ENCODE data around the gene NFIC.
A peak's percentile ranks its signal among the peaks of the same experiment; 100 is the strongest.

Gene NFIC

GRCh38 chr19:3378352-3379150 is 12.2 kb downstream of the NFIC start:
- DNase-seq (ENCODE audit: low read depth, low spot score) = no peak
- H3K36me3 ChIP-seq (ENCODE audit: insufficient read depth, insufficient read length, low read length) = peaks cover 8% of the 10 kb centered on the region
- no peak overlapping the region for H3K4me3 ChIP-seq (ENCODE audit: insufficient read length, low read depth)
- no peaks in the 10 kb centered on the region for H3K9me3 ChIP-seq (ENCODE audit: insufficient read depth, low read length)
- no peak overlapping the region for H3K9ac ChIP-seq (ENCODE audit: insufficient read length, low read depth)
- TF ChIP-seq YY1 (IDR thresholded peaks at IDR 0.05; ENCODE audit: insufficient read depth, insufficient read length) = no peak
- TF ChIP-seq ZNF274 (IDR thresholded peaks at IDR 0.05; ENCODE audit: low read depth, low read length) = no peak
- TF ChIP-seq SUZ12 (IDR thresholded peaks at IDR 0.05; ENCODE audit: extremely low read depth, insufficient read depth, insufficient read length) = no peak
- H3K4me1 ChIP-seq (ENCODE audit: insufficient read depth, insufficient read length) = peaks cover 9% of the 10 kb centered on the region
- H3K27me3 ChIP-seq (ENCODE audit: insufficient read depth, insufficient read length) = peaks cover 4% of the 10 kb centered on the region

DNA sequence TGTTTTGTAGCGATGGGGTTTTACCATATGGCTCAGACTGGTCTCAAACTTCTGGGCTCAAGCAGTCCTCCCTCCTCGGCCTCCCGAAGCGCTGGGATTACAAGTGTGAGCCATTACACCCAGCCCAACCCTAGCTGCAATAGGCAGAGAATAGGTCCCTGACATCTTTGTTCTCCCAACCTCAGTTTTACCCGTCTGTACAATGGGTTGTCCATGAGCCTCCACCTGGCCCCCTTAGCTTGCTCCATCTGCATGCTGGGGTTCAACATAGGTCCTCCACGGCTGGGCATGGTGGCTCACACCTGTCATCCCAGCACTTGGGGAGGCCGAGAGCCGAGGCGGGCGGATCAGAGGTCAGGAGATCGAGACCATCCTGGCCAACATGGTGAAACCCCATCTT is 14.4 kb downstream of the NFIC start:
- H3K4me3 ChIP-seq (ENCODE audit: insufficient read length, low read depth) = no peak overlapping the region
- H3K27me3 ChIP-seq (ENCODE audit: insufficient read depth, insufficient read length) = peaks cover 6% of the 10 kb centered on the region

GRCh38 chr19:3381701-3382372 is 15.5 kb downstream of the NFIC start:
- H3K9me3 ChIP-seq (ENCODE audit: insufficient read depth, low read length) = no peaks in the 10 kb centered on the region

More for the DNA sequence above, 14.4 kb downstream of the NFIC start:
- no peak for DNase-seq (ENCODE audit: low read depth, low spot score)
- TF ChIP-seq ZNF274 (IDR thresholded peaks at IDR 0.05; ENCODE audit: low read depth, low read length) = no peak
- TF ChIP-seq YY1 (IDR thresholded peaks at IDR 0.05; ENCODE audit: insufficient read depth, insufficient read length) = no peak
- no peak for TF ChIP-seq SUZ12 (IDR thresholded peaks at IDR 0.05; ENCODE audit: extremely low read depth, insufficient read depth, insufficient read length)
- no peaks in the 10 kb centered on the region for H3K9me3 ChIP-seq (ENCODE audit: insufficient read depth, low read length)
- peaks cover 15% of the 10 kb centered on the region for H3K4me1 ChIP-seq (ENCODE audit: insufficient read depth, insufficient read length)
- peaks cover 8% of the 10 kb centered on the region for H3K36me3 ChIP-seq (ENCODE audit: insufficient read depth, insufficient read length, low read length)
- H3K9ac ChIP-seq (ENCODE audit: insufficient read length, low read depth) = no peak overlapping the region

DNA sequence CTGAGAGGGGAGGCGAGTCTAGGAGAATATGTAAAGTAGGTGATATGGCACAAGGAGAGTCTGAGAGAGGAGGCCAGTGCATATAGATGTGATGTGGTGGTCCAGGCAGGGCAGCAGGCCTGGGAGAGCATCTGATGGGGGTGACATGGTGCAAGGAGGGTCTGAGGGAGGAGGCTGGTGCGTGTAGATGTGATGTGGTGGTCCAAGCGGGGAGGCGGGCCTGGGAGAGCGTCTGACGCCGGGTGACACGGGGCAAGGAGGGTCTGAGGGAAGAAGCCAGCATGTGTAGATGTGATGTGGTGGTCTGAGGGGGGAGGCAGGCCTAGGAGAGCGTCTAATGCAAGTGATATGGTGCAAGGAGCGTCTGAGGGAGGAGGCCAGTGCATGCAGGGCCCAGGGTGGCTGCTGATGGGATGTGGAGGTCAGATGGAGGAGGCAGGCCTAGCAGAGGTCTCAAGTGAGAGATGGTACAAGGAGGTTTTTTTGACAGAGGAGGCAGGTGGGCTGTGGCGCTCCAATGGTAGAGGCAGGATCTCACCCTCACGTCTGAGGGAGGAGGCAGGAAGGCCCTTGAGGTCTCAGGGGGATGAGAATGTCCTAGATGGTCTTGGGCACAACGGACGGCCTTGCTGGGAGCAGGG is 16.2 kb downstream of the NFIC start:
- peaks cover 16% of the 10 kb centered on the region for H3K4me1 ChIP-seq (ENCODE audit: insufficient read depth, insufficient read length)
- H3K9ac ChIP-seq (ENCODE audit: insufficient read length, low read depth) = no peak overlapping the region
- H3K9me3 ChIP-seq (ENCODE audit: insufficient read depth, low read length) = no peaks in the 10 kb centered on the region
- peaks cover 6% of the 10 kb centered on the region for H3K27me3 ChIP-seq (ENCODE audit: insufficient read depth, insufficient read length)
- no peak for TF ChIP-seq YY1 (IDR thresholded peaks at IDR 0.05; ENCODE audit: insufficient read depth, insufficient read length)
- H3K4me3 ChIP-seq (ENCODE audit: insufficient read length, low read depth) = no peak overlapping the region
- peaks cover 10% of the 10 kb centered on the region for H3K36me3 ChIP-seq (ENCODE audit: insufficient read depth, insufficient read length, low read length)
- no peak for DNase-seq (ENCODE audit: low read depth, low spot score)

More at GRCh38 chr19:3381701-3382372, 15.5 kb downstream of the NFIC start:
- TF ChIP-seq ZNF274 (IDR thresholded peaks at IDR 0.05; ENCODE audit: low read depth, low read length) (no peak), SUZ12 (IDR thresholded peaks at IDR 0.05; ENCODE audit: extremely low read depth, insufficient read depth, insufficient read length) (no peak), YY1 (IDR thresholded peaks at IDR 0.05; ENCODE audit: insufficient read depth, insufficient read length) (no peak)
- H3K9ac ChIP-seq (ENCODE audit: insufficient read length, low read depth) = no peak overlapping the region
- H3K4me3 ChIP-seq (ENCODE audit: insufficient read length, low read depth) = no peak overlapping the region
- peaks cover 16% of the 10 kb centered on the region for H3K4me1 ChIP-seq (ENCODE audit: insufficient read depth, insufficient read length)
- H3K36me3 ChIP-seq (ENCODE audit: insufficient read depth, insufficient read length, low read length) = peaks cover 8% of the 10 kb centered on the region
- no peak for DNase-seq (ENCODE audit: low read depth, low spot score)
- peaks cover 6% of the 10 kb centered on the region for H3K27me3 ChIP-seq (ENCODE audit: insufficient read depth, insufficient read length)

DNA sequence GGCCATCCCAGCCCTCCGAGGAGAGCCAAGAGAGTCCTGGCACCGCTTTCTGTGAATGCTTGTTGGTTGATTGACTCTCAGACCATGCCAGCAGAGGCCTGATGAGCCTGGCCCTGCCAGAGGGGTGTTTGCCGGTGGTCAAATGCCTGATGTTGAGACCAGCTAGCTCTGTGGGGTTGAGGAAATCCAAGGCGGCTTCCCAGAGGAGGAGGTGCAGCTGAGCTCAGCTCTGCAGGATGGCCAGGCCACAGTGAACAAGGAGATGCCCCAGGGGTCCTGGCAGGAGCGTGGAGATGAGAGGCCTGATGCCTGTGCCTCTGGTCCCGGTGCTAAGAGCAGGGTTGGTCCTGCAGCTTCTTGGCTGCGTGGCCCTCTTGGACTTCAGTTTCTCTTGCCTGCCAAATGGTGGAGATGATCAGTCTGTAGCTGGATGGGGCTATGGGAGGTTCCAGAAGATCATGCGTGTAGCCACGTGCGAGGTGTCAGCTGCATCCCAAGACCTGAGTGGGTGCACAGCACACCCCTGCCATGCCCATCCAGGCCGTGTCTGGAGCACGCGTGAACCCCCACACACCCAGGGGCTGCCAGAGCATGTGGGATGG is 16.8 kb downstream of the NFIC start:
- Histone ChIP-seq H3K4me3 (ENCODE audit: insufficient read length, low read depth) (no peak overlapping the region), H3K4me1 (ENCODE audit: insufficient read depth, insufficient read length) (peaks cover 16% of the 10 kb centered on the region), H3K9me3 (ENCODE audit: insufficient read depth, low read length) (no peaks in the 10 kb centered on the region), H3K9ac (ENCODE audit: insufficient read length, low read depth) (peak overlapping the region; percentile 51), H3K27me3 (ENCODE audit: insufficient read depth, insufficient read length) (peaks cover 6% of the 10 kb centered on the region), H3K36me3 (ENCODE audit: insufficient read depth, insufficient read length, low read length) (peaks cover 10% of the 10 kb centered on the region)
- TF ChIP-seq ZNF274 (IDR thresholded peaks at IDR 0.05; ENCODE audit: low read depth, low read length) (no peak), YY1 (IDR thresholded peaks at IDR 0.05; ENCODE audit: insufficient read depth, insufficient read length) (no peak), SUZ12 (IDR thresholded peaks at IDR 0.05; ENCODE audit: extremely low read depth, insufficient read depth, insufficient read length) (no peak)
- no peak for DNase-seq (ENCODE audit: low read depth, low spot score)

DNA sequence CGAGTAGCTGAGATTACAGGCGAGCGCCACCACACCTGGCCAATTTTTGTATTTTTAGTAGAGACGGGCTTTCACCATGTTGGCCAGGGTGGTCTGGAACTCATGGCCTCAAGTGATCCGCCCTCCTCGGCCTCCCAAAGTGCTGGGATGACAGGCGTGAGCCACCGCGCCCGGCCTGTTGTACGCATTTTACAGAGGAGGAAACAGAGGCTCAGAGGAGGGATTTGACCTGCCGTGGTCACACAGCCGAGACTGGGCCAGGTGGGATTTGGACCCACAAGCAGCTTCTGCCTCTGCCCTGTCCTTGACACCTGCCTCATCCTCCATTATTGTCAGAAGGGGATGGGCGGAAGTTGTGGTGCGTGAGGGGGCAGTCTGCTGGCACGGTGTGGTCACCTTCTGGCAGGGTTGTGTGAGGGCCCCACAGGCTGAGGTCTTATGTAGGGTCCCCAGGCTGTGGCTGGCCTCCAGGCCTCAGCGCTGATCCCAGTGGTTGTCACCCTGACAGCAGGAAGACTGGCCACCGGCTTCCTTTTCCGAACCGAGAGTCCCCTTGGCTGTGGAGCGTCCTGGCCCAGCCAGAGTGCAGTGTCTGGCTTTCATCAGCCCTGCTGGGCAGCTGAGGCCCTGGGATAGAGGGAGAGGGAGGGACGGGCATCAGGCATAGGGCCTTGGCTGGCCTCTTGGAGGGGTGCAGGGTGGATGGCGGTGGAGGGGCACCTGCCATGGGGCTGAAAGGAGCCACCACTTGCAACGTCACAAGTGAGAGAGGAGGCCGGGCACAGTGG is 20.3 kb downstream of the NFIC start:
- TF ChIP-seq SUZ12 (IDR thresholded peaks at IDR 0.05; ENCODE audit: extremely low read depth, insufficient read depth, insufficient read length) (no peak), YY1 (IDR thresholded peaks at IDR 0.05; ENCODE audit: insufficient read depth, insufficient read length) (no peak), ZNF274 (IDR thresholded peaks at IDR 0.05; ENCODE audit: low read depth, low read length) (no peak)
- H3K9me3 ChIP-seq (ENCODE audit: insufficient read depth, low read length) = no peaks in the 10 kb centered on the region
- peaks cover 27% of the 10 kb centered on the region for H3K4me1 ChIP-seq (ENCODE audit: insufficient read depth, insufficient read length)
- no peak overlapping the region for H3K9ac ChIP-seq (ENCODE audit: insufficient read length, low read depth)
- DNase-seq (ENCODE audit: low read depth, low spot score) = no peak
- peaks cover 11% of the 10 kb centered on the region for H3K27me3 ChIP-seq (ENCODE audit: insufficient read depth, insufficient read length)
- H3K36me3 ChIP-seq (ENCODE audit: insufficient read depth, insufficient read length, low read length) = peaks cover 9% of the 10 kb centered on the region
- no peak overlapping the region for H3K4me3 ChIP-seq (ENCODE audit: insufficient read length, low read depth)
